ENCODE data around the gene SYCN.

SYCN gene

DNA sequence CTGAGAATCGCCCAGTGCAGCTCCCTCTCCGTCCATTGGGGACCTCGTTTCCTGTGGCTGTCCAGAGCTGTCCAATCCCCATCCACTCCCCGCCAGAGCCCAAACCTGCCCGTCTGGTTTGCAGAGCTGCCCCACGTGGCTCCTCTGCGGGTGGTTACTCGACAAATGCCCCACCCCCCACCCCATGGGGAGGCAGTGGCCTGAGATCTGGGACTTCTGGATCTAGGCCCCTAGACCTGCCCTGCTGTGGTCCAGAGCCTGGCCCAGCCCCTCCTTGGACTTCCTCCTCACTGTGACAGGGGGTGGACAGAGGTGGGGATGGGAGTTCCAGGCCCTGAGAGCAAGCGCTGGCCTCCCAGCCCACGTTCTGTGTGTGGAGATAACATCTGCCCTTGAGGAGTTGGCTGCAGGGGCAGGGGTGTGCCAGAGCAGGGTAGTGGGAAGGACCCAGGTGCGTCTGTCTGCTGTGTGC is 49.4 kb downstream of the SYCN start:
- DNase-seq (ENCODE audit: low read depth) = no peak

GRCh38 chr19:39154100-39154628 is 49.9 kb downstream of the SYCN start:
- no peak for DNase-seq (ENCODE audit: low read depth)

All from iris pigment epithelial cell (primary cell).